GM19328 (cell line): Measurements from ENCODE around the gene GPD1L.
"Not testable (repeated sequence)": the region's sequence is repeated elsewhere in the genome, so short reads cannot be mapped to it uniquely, and the experiment has no call there.

ENCODE experiments used
- ATAC-seq: cut with Tn5 transposase; IDR thresholded peaks from one replicate; pipeline ENCODE4 v1.9.1; 2021; ENCODE audit warnings: mild to moderate bottlenecking, moderate library complexity; ENCODE audit not compliant: unreplicated experiment

Gene GPD1L

DNA sequence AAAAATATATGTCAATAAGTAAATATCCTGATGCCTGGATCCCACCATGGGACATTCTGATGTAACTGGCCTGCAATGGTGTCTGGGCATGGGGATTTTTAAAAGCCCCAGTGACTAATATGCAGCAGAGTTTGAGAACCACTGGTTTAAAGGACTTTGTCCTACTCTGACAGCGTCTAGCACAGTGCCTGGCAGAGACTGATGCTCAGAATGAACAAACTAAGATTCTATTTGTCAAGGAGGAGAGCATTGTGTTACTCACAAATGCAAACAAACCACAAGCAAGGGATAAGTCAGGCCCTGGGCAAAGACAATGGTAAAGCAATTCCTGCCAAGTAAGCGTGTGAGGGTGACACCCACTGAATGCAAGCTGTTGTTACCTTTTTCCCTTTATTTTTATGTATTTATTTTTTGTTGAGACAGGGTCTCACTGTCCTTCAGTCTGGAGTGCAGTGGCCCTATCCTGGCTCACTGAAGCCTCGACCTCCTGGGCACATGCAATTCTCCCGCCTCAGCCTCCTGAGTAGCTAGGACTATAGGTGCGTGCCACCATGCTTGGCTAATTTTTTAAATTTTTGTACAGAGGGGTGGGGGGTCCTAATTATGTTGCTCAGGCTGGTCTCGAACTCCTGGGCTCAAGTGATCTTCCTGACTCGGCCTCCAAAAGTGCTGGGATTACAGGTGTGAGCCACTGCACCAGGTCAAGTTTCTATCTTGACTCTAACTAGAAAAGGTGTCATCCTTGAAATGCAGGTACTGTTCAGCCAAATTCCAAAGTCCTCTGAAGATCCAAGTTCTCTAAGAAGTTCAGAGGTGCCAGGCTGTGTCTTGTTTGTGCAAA lies 909 bp upstream of the GPD1L start:
- ATAC-seq = no peak

DNA sequence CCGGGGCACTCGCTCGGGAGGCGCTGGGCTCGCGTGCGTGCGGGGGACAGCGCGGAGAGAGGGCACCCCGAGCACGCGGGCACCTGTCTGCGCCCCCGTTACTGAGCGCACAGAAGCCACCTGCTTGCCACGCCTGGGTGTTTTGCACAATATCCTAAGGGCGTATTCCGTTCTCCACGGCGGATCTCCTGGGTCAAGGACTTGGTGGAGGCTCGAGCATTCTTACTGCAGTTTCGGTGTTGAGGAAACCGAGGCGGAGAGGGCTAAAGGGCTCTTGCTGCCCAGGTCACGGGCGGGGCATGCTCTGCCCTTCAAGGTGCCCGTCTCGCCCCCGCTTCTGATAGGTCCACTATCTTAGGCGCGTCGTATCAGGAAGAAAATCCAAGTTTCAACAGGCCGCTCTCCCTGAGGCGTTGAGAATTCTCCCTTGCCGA lies 526 bp downstream of the GPD1L start:
- ATAC-seq = no peak

DNA sequence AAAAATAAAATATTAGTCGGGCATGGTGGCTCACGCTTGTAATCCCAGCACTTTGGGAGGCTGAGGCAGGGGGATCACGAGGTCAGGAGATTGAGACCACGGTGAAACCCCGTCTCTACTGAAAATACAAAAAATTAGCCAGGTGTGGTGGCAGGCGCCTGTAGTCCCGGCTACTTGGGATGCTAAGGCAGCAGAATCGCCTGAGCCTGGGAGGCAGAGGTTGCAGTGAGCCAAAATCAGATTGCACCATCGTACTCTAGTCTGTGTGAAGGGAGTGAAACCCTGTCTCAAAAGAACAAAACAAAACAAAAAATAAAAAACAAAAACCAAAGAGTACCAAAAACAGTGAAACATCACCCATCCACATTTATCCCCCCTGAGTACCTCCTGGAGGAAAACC lies 1.8 kb downstream of the GPD1L start:
- not testable (repeated sequence) for ATAC-seq

DNA sequence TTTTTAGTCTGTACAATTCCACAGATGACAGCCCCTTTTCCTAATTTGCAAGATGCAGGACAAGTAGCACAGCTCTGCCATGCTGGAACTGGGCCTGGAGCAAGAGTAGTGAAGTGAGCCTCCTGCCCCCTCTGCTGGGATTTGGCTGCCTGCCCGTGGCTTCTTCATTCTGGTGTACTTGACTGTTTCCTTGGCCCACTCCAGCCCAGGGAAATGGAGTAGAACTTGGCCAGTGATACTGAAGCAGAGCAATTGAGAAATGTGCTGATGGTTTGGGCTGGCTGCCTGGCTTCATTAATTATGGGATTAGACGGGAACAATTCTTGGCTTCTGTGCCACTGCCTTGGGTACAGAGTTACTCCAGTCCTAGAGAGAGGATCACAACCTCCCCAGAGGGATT lies 2.8 kb downstream of the GPD1L start:
- no peak for ATAC-seq

DNA sequence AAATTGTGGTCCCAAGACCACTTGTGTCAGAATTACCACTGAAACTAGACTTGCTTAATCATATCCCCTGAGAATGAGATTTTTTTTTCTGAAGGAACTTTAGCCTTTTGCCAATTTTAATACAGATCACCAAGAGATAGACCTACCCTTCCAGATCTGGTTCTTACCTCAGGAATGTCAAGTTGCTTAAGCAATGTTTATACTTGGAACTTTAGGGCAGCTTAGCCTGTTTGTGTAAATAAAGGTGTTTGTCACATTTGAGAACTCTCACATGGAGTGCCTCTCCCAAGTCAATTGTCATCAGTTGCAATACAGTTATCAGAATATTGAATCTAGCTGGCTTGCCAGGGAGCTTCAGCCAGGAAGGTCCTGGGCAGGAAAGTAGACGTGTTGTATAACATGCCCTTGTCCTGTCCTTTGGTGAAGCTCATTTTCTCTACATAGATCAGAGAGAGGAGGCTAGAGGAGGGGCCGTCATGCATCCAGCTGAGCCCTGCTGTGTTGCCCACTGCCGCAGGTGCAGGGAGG lies 3.9 kb downstream of the GPD1L start:
- ATAC-seq = no peak

DNA sequence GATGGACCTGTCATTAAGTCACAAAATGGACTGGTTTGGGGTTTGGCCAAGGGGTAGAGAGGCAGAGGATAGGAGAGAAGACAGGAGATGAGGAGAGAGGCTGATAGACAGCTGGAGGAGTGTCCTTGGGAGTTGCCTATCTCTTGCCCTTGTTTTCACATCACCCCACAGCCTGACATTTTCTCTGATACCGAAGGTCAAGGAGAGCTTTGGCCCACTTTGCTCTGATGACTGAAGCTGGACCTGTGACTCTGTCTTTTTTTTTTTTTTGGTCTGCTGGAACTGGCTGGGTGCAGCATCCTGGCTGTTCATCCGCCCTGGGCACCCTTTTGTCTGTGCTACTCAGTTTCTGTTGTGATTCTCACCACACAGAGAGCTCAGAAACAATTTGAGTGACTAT lies 5.1 kb downstream of the GPD1L start:
- no peak for ATAC-seq

DNA sequence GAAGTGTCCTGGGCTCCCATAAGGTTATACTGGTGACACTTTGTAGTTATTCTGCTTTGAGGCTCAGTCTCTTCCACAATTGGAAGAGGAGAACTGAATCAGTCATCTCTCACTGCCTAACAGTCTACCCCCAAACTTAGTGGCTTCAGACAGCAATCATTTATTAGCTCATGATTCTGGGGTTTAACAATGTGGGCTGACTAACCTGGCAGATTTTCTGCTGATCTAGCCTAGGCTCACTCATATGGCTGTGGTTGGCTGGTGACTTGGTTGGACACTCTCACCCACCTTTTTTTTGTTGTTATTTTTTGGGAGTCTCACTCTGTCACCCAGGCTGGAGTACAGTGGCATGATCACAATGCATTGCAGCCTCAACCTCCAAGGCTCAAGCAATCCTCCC lies 7.1 kb downstream of the GPD1L start:
- no peak for ATAC-seq

DNA sequence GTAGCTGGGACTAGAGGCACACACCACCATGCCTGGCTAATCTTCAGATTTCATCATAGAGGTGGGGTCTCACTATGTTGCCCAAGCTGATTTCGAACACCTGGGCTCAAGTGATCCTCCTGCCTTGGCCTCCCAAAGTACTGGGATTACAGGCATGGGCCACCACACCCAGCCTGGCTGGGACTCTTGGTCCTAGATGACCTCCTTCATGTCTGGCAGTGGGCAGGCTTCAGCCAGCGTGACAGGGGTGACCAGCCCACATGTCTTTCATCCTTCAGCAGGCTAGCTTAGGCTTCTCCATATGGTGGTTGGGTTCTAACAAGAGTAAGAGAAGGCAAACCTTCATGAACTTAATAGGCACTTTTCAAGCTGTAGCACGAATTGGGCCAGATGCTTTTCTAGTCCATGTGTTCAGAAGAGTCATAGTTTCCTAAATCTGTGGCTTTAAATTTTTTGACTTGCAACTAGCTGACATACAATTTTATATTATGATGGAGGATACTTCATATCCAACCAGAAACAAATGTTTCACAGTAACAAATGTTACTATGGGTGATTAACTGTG lies 7.6 kb downstream of the GPD1L start:
- ATAC-seq = no peak

DNA sequence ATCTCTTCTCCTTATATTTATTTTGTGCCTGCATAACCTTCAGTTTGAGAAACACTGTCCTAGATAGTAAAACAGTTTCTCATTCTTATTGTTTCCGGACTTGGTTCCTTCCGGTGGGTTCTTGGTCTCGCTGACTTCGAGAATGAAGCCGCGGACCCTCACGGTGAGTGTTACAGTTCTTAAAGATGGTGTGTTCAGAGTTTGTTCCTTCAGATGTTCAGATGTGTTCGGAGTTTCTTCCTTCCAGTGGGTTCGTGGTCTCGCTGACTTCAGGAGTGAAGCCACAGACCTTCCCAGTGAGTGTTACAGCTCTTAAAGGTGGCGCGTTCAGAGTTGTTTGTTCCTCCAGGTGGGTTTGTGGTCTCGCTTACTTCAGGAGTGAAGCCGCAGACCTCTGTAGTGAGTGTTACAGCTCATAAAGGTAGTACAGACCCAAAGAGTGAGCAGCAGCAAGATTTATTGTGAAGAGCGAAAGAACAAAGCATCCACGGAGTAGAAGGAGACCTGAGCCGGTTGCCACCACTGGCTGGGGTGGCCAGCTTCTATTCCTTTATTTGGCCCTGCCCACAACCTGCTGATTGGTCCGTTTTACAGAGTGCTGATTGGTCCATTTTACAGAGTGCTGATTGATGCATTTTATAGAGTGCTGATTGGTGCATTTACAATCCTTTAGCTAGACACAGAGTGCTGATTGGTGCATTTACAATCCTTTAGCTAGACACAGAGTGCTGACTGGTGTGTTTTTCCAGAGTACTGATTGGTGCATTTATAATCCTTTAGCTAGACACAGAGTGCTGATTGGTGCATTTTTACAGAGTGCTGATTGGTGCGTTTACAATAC lies 8.3 kb downstream of the GPD1L start:
- not testable (repeated sequence) for ATAC-seq

DNA sequence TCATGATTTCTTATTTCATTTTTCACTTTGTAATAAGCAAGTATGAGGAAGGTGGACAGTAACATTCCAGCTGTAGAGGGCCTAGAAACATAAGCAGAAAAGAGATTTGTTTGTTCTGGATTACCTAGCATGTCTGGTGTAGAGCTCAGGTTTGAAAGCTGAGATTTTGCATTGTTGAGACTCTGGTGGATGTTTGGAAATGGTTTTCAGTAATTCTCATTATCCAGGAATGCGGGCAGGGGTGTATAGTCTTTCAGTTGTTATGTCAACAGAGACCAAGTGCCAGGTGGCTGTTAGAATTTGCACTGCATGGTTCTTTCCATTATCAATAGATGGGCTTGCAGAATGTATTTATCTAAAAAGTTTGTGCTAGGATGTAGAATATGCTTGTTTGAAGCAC lies 10.9 kb downstream of the GPD1L start:
- ATAC-seq = no peak

DNA sequence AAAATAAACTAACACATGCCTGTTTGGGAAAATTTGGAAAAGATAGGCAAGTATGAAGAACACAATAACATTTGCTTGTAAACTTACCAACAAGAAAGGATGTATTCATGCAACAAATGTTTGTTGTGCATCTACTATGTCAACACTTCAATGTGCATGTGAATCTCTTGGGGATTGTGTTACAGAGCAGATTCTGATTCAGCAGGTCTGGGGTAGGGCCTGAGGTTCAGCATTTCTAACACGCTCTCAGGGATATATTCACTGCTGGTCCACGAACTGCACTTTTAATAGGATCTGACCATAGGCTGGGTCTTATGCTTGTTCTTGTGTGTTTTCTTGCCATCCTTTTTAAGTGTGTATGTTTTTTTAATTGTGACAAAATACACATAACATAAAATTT lies 11.8 kb downstream of the GPD1L start:
- ATAC-seq = no peak

DNA sequence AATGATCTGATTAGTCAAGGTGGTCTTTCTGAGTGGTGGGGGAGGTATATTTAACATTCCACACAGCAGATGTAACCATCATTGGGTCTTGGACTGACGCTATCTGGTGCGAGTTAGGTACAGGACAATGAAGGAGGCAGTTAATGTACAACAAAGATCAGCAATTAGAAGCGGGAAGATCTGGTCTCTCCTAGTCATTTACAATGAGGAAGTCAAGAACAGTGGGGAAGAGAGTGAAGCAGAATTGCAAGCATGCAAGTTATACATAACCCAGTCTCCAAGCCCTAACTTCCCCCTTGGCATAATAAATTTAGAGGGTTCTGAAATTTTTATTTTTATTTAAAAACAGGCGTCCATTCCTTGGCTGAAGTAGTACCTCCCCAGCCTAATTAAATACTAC lies 14.1 kb downstream of the GPD1L start:
- ATAC-seq = no peak

DNA sequence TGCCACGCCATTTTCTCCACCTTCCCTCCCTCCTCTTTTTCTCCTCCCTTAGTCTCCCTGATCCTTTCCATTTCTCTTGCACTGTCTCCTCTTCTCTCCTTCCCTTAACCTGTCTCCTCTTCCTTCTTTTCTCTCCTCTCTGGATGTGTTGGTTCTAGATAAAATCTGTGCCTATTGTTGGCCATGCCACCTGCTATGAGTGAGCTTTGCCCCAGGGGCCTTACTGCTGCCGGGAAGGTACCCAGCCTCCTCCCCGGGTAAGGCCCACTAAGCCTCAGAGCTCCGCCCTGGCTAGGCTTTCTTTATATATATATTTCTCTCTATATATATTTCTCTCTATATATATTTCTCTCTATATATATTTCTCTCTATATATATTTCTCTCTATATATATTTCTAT lies 14.7 kb downstream of the GPD1L start:
- ATAC-seq = no peak

DNA sequence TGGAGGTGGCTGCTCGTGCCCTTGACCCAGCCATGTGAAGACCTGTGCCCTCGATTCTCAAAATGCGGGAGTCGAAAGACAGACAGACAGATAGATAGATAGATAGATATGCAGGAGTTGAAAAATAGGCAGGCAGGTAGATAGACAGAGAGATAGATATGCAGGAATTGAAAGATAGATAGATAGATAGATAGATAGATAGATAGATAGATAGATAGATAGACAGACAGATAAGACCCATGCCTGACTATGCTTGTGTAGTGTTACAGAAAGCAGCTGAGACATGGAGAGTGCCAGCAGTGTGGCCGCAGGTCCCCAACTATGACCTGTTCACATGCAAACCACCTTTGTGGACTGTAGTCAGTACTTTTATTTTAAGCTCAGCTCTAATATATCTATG lies 17.2 kb downstream of the GPD1L start:
- no peak for ATAC-seq

DNA sequence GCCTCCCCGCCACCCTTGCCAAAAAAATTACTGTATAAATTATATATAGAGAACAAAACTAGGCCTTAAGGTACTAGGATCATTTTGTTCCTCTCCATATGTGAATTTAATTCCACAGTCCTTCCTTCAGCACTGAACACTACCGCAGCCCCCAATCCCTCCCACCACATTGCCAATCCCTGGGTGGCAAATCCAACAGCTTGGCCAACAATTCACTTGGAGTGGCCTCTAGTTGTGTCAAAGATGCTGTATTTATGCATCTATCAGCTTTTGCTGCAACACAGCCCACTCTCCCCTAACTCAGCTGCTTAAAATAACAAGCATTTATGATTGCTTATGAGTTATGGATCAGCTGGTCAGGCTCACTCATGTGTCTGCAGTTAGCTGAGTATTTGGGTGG lies 18.6 kb downstream of the GPD1L start:
- no peak for ATAC-seq

DNA sequence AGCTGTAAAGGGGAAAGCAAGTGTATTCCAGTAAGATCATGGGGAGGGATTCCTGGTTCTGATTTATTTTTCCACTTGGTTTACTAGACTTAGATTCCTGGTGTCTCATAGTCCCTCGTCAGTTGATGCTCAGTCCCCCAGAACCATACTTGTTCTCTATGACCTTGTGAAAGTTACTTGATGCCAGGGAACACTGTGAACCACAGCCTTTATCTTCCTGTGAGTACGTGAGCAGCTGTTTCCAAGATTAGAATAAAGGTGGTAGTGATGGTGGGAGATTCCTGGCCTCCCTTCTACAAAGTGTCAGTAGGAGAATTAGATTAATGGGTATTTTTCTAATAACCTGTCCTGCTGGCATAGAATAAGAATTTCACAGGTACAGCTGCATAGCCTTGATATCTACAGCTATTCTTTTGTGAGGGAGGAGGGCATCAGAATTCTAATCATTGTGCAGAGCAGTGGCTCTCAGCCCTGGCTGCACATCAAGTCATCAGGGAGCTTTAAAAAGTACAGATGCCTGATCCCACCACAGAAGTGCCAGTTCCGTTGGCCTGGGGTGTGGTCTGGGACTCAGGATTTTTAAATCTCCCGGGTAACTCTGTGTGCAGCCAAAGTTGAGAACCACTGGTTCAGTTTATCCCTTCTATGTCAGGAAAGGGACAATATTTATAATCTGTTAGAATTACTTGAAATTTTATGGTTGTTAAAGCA lies 20.0 kb downstream of the GPD1L start:
- no peak for ATAC-seq

DNA sequence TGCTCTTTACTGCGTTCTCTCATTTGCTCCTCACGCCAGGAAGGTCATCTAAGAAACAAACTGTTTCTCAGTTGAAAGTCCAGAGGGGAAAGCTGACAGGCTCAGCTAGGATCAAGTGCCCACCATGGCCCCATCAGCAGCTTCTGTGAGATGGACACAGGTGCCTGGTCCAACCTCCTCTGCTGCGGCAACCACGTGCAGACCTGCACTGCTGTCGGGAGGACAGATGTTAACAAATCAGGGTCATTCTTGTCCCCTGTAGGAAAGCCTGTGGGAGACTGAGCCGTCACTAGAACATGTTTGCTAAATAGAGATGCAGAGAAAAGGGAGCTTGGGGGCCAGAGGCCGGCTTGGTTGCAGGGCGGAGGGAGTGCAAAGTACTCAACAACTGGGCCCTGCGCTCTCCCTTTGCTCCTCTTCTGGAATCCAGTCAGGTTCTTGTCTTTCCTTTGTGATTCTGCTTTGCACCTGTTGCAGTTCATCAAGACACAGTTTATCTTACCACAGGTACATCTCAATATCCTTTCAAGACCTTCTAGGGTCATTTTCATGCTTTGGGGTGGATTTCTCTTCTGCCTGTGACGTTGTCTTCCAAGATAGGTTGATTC lies 20.9 kb downstream of the GPD1L start:
- ATAC-seq = no peak

DNA sequence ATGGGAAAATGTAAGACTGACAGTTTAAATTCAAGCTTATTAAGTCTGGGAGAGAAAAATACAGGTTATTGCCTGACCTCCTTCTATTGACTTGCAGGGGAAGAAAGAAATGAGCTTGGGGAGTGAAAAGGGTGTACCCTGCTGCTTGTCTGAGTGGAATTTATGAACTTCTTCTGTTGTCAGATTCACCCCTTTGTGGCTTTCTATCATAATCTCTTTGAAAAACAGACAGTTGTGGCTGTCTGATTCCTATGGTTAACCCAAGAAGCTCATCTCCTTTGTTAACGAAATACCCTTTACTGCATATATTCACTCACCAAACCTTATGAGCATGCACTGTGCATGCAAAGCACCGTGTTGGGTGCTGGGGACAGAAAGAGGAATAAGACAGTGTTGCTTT lies 22.5 kb downstream of the GPD1L start:
- ATAC-seq = no peak

DNA sequence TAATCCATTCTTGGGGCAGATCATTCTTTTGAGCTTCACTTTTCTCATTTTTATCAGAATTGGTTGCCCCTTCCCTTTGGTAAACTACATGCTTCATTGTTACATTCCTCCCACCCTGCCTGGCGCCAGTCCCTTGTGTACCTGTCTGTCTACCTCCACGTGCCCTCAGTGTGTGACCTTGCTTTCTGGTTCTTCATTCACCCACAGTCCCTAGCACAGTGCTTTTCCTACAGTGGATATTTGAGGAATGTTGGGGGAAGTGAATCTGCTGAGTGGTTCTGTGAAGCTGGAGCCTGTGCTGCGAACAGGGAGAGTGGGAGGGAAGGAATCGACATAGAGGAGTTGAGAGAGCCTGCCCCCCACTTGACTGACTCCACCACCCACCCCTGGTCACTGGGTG lies 23.4 kb downstream of the GPD1L start:
- ATAC-seq = no peak

DNA sequence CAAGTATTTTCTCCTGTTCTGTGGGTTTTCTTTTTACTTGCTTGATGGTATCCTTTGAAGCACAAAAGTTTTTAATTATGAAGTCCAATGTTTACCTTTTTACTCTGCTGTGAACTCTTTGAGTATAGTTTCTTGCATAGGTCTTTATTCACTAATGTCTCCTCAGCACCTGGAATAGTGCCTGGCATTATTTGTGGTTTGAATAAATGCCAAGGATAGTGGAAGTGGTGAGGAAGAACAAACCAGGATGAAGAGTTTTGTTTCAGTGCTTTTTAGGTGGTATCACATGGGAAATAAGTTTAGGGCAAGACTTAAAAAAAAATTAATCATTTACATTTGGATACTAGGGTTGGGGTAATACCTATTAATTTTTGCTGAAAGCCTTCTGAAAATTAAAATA lies 25.7 kb downstream of the GPD1L start:
- ATAC-seq = no peak

DNA sequence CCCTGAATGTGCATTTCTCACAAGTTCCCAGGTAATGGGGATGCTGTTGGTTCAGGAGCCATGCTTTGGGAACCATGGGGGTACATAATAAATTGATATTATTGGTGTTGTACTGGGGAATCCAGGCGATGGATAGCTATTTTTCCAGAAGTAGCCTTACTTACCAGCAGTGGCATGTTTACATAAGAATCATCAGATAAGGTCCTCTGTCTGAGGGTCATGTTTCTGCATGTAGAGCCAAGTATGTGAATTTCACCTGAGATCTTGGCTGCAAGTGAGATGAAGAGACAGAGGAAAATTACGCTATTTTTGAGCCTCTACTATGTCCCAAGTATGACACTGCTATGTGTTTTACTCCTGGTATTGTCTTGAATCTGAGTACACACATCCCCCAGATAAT lies 26.3 kb downstream of the GPD1L start:
- no peak for ATAC-seq
